Measurements from ENCODE around the gene ANXA6.
A peak's percentile ranks its signal among the peaks of the same experiment; 100 is the strongest.
"Not testable (repeated sequence)": the region's sequence is repeated elsewhere in the genome, so short reads cannot be mapped to it uniquely, and the experiment has no call there.

Gene ANXA6

DNA sequence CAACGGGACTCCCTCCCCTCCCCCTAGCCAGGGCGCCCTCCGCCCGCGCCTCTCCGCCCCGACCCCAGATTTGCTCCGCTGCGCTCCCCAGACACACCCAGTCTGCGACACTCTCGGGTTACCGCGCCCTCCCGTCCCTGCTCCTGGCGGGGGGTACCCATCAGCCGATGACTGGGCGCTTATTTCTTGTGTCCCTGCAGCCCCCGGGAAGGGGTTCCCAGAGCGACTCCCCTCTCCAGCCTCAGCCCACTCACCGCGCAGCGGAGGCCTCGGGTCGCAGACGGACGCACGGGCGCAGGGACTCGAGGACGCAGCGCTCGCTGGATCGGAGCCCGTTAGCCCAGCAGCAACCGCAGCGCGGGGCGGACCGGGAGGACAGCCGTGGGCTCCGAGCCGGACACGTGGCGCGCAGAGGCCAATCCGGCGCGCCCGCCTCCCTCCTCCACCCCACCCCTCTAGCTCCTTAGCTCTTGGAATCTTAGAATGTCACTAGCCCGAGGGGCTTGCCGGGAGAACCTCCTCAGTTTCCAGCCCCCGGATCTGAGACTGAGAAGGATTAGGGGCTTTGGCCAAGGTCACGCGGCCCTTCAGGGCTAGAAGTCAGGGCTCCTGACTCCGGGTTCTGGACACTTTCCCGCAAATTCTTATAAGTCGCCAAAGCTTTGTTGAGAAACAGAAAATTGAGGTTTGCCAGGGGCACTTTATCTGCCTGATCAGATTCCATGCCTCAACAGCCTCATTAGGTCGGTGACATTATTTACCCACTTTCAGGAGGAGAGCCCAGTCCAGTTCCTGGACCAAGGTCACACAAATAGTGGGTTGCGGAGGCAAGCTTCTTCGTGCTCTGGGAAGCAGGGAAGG, at the start of gene ANXA6:
Gene ANXA6, minus strand, starts transcription at position 354 of the 861 bp plus-strand sequence. CDS start 9,878 bp downstream, outside the sequence.
- peak within 1 kb of the TSS; percentile 96 for H3K4me3 Mint-ChIP-seq
- peak in 1 of 2 donors; percentile 38 for DNase-seq (ENCODE audit: low spot score in 2 of 2)
- peak within 1 kb of the TSS; percentile 78 for H3K27ac Mint-ChIP-seq
- ATAC-seq (ENCODE audit: low read depth), result peak; percentile 60
- H3K4me1 Mint-ChIP-seq, result peaks cover 48% of the 10 kb centered on the region
- H3K36me3 Mint-ChIP-seq, result peaks cover under 1% of the 10 kb centered on the region
- no peaks in the 10 kb centered on the region for H3K9me3 Mint-ChIP-seq
- H3K27me3 Mint-ChIP-seq, result no peaks in the 10 kb centered on the region

DNA sequence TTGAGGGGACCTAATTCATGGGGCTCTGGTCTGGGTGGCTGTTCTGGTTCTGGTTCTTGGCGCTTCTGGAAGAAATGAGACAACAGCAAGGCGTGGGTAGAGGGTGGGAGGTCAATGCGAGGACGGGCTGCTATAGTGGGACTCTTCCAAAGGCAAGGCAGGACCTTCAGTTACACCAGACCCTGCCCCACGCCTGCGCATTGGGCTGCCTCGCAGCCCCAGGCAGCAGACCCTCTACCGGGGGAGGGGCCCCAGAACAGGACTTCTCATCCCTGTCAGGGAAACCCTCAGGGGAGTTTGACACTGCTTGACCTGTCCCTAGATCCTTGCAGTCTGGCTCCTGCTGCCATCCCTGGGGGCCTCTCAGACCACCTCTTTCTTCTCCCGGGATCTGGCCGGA, 47.8 kb upstream of the ANXA6 start:
- Mint-ChIP-seq H3K4me3 (no peak overlapping the region), H3K27ac (no peak overlapping the region), H3K27me3 (no peaks in the 10 kb centered on the region), H3K9me3 (no peaks in the 10 kb centered on the region), H3K4me1 (peaks cover 26% of the 10 kb centered on the region), H3K36me3 (peaks cover 18% of the 10 kb centered on the region)
- DNase-seq (ENCODE audit: low spot score in 2 of 2) (no peak), ATAC-seq (ENCODE audit: low read depth) (no peak)

DNA sequence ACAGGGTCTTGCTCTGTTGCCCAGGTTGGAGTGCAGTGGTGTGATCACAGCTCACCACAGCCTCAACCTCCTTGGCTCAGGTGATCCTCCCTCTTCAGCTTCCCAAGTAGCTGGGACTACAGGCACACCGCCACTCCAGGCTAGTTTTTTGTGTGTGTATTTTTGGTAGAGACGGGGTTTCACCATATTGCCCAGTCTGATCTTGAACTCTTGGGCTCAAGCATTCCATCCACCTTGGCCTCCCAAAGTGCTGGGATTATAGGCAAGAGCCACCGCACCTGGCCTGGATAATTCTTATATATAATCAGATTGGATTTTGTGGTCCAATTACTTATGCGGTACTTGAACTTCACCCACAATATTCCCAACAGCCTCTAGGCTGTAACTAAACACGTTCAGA, 46.5 kb upstream of the ANXA6 start:
- no peak overlapping the region for H3K27ac Mint-ChIP-seq
- DNase-seq (ENCODE audit: low spot score in 2 of 2), result no peak
- H3K27me3 Mint-ChIP-seq, result no peaks in the 10 kb centered on the region
- no peak overlapping the region for H3K4me3 Mint-ChIP-seq
- H3K4me1 Mint-ChIP-seq, result peaks cover 25% of the 10 kb centered on the region
- peaks cover 22% of the 10 kb centered on the region for H3K36me3 Mint-ChIP-seq
- ATAC-seq (ENCODE audit: low read depth), result no peak
- no peaks in the 10 kb centered on the region for H3K9me3 Mint-ChIP-seq

DNA sequence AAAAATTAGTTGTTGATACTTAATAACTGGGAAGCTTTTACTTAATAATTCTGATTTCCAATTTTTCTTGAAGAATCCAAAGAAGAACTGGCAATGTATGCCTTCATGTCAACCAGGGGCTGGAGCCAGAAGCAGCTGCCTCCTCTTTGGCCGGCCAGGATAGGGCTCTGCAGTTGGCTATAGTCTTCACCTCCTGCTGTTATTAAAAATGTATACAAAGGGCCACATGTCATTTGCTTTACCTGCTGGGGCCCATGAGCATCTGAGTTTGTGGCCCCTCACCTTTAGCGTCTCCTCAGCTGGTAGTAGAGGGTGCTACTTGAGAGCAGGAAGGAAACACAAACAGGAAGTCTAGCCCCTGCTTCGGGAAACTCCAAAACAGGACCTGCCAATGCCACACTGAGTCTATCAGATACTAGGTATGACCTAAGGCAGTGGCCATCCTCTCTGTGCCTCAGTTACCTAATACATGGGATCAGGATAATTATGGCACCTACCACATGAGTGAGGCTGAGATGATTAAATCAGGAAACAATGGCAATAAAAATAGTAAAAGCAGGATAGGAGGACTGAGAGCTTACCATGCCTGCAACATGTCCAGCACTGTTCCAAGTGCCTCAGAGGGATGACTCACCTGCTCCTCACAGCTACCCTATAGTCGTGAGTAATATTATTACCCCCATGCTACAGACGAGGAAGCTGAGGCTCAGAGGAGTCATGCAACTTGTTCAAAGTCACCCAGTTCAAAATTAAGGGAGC, 45.0 kb upstream of the ANXA6 start:
- ATAC-seq (ENCODE audit: low read depth), result peak; percentile 91
- DNase-seq (ENCODE audit: low spot score in 2 of 2), result no peak
- Mint-ChIP-seq H3K4me3 (peak overlapping the region; percentile 32), H3K36me3 (peaks cover 27% of the 10 kb centered on the region), H3K9me3 (no peaks in the 10 kb centered on the region), H3K27ac (no peak overlapping the region), H3K4me1 (peaks cover 17% of the 10 kb centered on the region), H3K27me3 (no peaks in the 10 kb centered on the region)

DNA sequence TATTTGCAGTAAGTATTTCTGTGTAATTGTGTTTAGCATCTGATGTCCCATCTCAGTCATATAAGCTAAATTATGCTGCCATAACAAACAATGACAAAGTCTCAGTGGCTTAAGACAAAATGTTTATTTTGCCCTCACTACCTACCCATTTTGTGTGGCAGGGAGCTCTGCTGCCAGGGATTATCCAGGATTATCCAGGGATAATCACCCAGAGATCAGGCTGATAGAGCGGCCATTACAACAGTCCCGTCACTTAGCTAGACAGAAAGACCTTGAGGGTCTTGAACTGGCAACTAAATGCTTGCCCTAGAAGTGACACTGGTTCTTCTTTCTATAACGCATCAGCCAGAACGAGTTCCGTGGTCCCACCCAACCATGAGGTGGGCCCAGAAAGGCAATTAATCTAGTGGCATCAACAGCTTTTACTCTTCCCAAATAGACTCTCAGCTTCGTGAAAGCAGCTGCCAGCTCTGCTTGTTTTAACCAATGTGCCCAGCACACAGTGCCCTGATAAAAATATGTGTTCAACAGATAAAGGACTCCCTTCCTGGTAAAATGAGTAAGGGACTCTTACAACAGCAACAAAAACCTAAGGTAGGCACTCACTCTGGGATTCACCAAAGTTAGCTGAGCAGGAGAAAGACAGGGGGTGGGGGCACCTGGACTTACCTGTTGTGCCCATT, 43.5 kb upstream of the ANXA6 start:
- peaks cover 31% of the 10 kb centered on the region for H3K36me3 Mint-ChIP-seq
- no peak overlapping the region for H3K4me3 Mint-ChIP-seq
- H3K4me1 Mint-ChIP-seq, result peaks cover 25% of the 10 kb centered on the region

DNA sequence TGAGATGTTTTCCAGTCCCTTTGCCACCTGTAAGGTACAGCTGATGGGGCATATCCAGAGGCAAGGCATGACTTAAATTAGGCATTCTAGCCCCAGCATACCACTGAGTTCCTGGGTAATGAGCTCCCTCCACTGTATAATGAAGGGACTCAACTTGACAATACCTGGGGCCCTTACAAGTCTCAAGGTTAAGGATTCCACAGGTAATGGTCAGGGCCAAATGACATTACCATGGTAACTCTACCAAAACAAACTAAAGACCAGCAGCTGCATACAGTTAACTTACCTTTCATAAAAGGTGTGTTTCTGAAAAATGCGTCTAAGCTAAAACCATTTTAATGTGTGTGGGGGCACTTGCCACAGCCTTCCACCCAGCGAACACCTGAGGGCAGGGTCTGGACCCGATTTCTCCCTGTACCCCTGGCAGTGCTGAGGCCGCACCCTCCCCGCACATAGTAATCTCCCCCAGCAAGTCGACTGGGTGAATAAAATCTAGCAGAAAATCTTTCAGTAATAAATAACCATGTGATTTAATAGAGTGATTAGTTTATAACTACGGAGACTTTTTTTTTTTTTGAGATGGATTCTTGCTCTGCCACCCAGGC, 42.1 kb upstream of the ANXA6 start:
- Mint-ChIP-seq H3K27me3 (no peaks in the 10 kb centered on the region), H3K4me3 (no peak overlapping the region), H3K9me3 (peaks cover 4% of the 10 kb centered on the region), H3K4me1 (peaks cover 28% of the 10 kb centered on the region), H3K36me3 (peaks cover 31% of the 10 kb centered on the region), H3K27ac (no peak overlapping the region)
- ATAC-seq (ENCODE audit: low read depth), result no peak
- DNase-seq (ENCODE audit: low spot score in 2 of 2), result no peak

More for the DNA sequence above, 43.5 kb upstream of the ANXA6 start:
- Mint-ChIP-seq H3K9me3 (peaks cover 4% of the 10 kb centered on the region), H3K27ac (no peak overlapping the region), H3K27me3 (no peaks in the 10 kb centered on the region)
- DNase-seq (ENCODE audit: low spot score in 2 of 2), result no peak
- no peak for ATAC-seq (ENCODE audit: low read depth)

DNA sequence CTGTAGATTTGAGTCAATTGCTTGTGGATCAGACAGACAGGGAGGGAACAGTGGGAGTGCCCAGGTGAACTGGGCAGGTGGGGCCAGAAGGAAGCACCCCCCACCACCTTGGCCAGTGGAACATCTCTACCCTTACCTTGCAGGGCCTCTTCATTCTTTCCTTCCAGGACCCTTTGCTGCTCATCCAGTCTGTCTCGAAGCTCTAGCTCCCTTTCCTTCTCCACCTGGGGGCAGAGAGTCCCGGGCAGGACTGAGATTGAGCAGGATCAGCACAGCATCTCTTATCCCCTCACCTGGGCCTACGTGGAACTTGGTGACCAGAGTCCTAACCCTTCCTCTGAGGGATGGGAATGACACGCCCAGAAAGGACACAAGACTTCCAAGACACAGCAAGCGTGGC, 41.3 kb upstream of the ANXA6 start:
- Mint-ChIP-seq H3K27ac (no peak overlapping the region), H3K27me3 (no peaks in the 10 kb centered on the region), H3K9me3 (peaks cover 4% of the 10 kb centered on the region), H3K4me3 (no peak overlapping the region), H3K36me3 (peaks cover 35% of the 10 kb centered on the region), H3K4me1 (peaks cover 31% of the 10 kb centered on the region)
- ATAC-seq (ENCODE audit: low read depth) (no peak), DNase-seq (ENCODE audit: low spot score in 2 of 2) (no peak)

DNA sequence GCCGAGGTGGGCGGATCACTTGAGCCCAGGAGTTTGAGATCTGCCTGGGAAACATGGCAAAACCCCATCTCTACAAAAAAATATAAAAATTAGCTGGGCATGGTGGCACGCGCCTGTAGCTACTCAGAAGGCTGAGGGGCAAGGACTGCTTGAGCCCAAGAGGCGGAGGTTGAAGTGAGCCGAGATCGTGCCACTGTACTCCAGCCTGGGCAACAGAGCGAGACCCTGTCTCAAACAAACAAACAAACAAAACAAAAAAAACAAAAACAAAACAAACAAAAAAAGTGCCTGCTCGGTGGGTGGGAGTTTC, 39.7 kb upstream of the ANXA6 start:
- not testable (repeated sequence) for H3K27me3 Mint-ChIP-seq; H3K4me3 Mint-ChIP-seq; H3K9me3 Mint-ChIP-seq; ATAC-seq (ENCODE audit: low read depth); DNase-seq (ENCODE audit: low spot score in 2 of 2)
- Mint-ChIP-seq H3K36me3 (peaks cover 38% of the 10 kb centered on the region), H3K27ac (peak overlapping the region; percentile 94), H3K4me1 (peaks cover 33% of the 10 kb centered on the region)

DNA sequence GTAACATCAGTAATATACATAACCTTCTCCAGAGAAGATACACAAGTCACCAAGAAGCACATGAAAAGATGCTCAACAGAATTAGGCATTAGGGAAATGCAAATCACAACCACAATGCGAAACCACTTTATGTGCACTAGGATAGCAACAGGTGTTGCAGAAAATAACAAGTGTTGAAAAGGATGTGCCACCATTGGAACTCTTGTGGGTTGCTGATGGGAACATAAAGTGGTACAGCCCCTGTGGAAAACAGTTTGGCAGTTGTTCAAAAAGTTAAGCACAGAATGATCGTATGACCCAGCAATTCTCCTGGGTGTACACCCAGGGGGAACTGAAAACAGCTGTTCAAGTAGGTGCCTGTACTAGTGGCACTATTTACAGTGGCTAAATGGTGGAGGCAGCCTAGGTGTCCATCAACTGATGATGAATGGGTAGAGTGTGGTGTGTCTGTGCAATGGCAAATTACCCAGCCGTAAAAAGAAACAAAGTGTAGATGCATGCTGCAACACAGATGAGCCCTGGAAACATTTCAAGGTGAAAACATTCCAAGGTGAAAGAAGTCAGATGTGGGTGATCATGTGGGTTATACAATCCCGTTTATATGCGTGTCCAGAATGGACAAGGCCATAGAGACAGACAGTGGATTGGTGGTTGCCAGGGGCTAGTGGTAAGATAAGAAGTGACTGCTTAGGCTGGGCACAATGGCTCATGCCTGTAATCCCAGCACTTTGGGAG, 39.1 kb upstream of the ANXA6 start:
- peaks cover 6% of the 10 kb centered on the region for H3K9me3 Mint-ChIP-seq
- peak overlapping the region; percentile 60 for H3K4me3 Mint-ChIP-seq
- peak overlapping the region; percentile 94 for H3K27ac Mint-ChIP-seq
- DNase-seq (ENCODE audit: low spot score in 2 of 2) (peak in 1 of 2 donors; percentile 42), ATAC-seq (ENCODE audit: low read depth) (peak; percentile 91)
- H3K4me1 Mint-ChIP-seq, result peaks cover 39% of the 10 kb centered on the region
- H3K27me3 Mint-ChIP-seq, result no peaks in the 10 kb centered on the region
- peaks cover 41% of the 10 kb centered on the region for H3K36me3 Mint-ChIP-seq

DNA sequence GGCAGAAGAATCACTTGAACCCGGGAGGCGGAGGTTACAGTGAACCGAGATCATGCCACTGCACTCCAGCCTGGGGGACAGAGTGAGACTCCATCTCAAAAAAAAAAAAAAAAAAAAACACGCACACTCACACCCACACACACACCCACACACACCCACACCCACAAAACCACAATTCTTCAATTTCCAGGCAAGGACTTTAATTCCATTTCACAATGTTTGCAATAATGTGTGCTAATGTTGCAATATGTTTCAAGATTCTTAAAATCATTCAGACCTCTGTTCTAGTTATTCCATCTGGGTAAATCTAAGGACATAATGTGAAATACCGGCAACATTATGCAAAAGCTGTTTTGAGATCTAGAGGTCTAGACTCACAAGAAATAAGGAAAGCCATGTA, 38.0 kb upstream of the ANXA6 start:
- no peak for DNase-seq (ENCODE audit: low spot score in 2 of 2)
- Mint-ChIP-seq H3K9me3 (peaks cover 8% of the 10 kb centered on the region), H3K27me3 (no peaks in the 10 kb centered on the region), H3K27ac (peak overlapping the region; percentile 94), H3K36me3 (peaks cover 39% of the 10 kb centered on the region), H3K4me1 (peaks cover 47% of the 10 kb centered on the region), H3K4me3 (no peak overlapping the region)
- ATAC-seq (ENCODE audit: low read depth), result no peak

DNA sequence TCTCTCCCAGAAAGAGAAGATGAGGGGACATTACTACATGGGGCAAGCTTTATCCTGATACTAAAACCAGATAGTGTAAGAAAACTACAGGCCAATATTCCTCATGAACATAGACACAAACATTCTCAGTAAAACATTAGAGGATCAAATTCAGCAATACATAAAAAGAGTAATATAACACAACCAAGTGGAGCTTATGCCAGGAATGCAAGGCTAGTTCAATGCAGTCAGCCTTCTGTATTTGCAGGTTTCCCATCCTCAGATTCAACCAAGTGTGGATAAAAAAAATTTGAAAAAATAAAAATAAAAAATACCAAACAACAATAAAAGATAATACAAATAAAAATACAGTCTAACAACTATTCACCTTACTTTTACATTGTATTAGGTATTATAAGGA, 35.0 kb upstream of the ANXA6 start:
- peaks cover 49% of the 10 kb centered on the region for H3K36me3 Mint-ChIP-seq
- ATAC-seq (ENCODE audit: low read depth), result no peak
- H3K4me3 Mint-ChIP-seq, result no peak overlapping the region
- peaks cover 17% of the 10 kb centered on the region for H3K9me3 Mint-ChIP-seq
- peaks cover 54% of the 10 kb centered on the region for H3K4me1 Mint-ChIP-seq
- no peaks in the 10 kb centered on the region for H3K27me3 Mint-ChIP-seq
- no peak overlapping the region for H3K27ac Mint-ChIP-seq
- no peak for DNase-seq (ENCODE audit: low spot score in 2 of 2)

DNA sequence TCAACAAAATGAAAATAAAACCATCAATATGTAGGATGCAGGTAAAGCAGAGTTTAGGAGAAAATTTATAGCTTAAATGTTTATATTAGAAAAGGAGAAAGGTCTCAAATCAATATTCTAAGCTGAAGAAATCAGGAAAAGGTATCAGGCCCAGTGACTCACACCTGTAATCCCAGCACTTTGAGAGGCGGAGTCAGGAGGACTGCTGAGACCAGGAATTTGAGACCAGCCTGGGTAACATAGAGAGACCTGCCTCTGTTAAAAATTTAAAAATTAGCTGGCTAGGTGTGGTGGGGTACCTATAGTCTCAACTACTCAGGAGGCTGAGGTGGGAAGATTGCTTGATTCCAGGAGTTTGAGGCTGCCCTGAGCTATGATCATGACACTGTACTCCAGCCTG, 34.1 kb upstream of the ANXA6 start:
- Mint-ChIP-seq H3K9me3 (peaks cover 14% of the 10 kb centered on the region), H3K27me3 (no peaks in the 10 kb centered on the region), H3K27ac (peak overlapping the region; percentile 0), H3K36me3 (peaks cover 51% of the 10 kb centered on the region), H3K4me3 (peak overlapping the region; percentile 30), H3K4me1 (peaks cover 53% of the 10 kb centered on the region)
- ATAC-seq (ENCODE audit: low read depth) (no peak), DNase-seq (ENCODE audit: low spot score in 2 of 2) (no peak)

DNA sequence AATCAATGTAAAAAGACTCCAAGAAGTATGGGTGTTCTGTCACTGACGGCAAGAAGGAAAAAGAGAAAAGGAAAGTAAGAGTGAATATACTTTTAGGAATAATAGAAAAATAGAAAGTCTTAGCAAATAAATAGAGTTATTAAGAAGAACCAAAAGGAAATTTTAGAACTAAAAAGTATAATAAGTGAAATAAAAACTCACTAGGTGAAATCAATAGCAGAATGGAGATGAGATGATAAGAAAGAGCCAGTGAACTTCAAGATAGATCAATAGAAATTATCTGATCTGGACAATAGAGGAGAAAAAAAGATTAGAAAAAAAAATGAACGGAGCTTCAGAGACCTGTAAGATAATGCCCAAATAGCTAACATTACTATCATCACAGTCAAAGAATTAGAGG, 31.6 kb upstream of the ANXA6 start:
- no peak for ATAC-seq (ENCODE audit: low read depth)
- no peak for DNase-seq (ENCODE audit: low spot score in 2 of 2)
- H3K9me3 Mint-ChIP-seq, result peaks cover 13% of the 10 kb centered on the region
- no peaks in the 10 kb centered on the region for H3K27me3 Mint-ChIP-seq
- peak overlapping the region; percentile 43 for H3K27ac Mint-ChIP-seq
- H3K36me3 Mint-ChIP-seq, result peaks cover 55% of the 10 kb centered on the region
- H3K4me3 Mint-ChIP-seq, result no peak overlapping the region
- peaks cover 44% of the 10 kb centered on the region for H3K4me1 Mint-ChIP-seq
